LNCAP (cell line): ENCODE data around the gene HOXA5.

Experiments used
- TF ChIP-seq, protein P1 (sequence below): fragments of 450-650 bp; IDR thresholded peaks from 2 replicates; pipeline ENCODE4 v1.5.1; 2017; ENCODE audit warnings: mild to moderate bottlenecking

HOXA5 gene

DNA sequence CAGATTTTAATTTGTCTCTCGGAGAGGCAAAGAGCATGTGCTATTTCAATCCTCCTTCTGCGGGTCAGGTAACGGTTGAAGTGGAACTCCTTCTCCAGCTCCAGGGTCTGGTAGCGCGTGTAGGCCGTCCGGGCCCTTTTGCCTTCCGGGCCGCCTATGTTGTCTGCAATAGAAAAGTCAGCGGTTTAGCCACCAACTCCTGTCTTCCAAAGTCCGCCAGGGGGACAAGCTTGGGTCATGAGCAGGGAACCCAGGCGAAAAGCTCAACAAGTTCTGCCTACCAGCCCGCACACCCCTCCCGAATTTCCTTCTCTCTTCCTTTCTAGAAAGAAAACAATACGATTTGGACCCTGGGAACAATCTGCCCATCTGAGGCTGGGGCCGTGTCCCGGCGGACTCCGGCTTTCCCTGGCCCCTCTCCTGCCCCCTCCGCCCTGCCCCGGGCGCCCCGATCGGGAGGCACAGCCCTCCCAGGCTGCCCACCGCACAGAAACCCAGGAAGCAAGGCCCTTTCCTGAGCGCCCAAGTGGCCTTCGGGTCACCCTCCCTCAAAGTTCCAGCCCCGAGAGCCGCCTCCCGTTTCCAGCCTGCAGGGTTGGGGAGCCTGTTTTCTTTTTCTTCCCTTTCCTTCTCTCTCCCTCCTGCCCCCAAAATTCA is 1.4 kb downstream of the HOXA5 start:
- TF ChIP-seq, protein P1, sequence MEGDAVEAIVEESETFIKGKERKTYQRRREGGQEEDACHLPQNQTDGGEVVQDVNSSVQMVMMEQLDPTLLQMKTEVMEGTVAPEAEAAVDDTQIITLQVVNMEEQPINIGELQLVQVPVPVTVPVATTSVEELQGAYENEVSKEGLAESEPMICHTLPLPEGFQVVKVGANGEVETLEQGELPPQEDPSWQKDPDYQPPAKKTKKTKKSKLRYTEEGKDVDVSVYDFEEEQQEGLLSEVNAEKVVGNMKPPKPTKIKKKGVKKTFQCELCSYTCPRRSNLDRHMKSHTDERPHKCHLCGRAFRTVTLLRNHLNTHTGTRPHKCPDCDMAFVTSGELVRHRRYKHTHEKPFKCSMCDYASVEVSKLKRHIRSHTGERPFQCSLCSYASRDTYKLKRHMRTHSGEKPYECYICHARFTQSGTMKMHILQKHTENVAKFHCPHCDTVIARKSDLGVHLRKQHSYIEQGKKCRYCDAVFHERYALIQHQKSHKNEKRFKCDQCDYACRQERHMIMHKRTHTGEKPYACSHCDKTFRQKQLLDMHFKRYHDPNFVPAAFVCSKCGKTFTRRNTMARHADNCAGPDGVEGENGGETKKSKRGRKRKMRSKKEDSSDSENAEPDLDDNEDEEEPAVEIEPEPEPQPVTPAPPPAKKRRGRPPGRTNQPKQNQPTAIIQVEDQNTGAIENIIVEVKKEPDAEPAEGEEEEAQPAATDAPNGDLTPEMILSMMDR, result no peak

DNA sequence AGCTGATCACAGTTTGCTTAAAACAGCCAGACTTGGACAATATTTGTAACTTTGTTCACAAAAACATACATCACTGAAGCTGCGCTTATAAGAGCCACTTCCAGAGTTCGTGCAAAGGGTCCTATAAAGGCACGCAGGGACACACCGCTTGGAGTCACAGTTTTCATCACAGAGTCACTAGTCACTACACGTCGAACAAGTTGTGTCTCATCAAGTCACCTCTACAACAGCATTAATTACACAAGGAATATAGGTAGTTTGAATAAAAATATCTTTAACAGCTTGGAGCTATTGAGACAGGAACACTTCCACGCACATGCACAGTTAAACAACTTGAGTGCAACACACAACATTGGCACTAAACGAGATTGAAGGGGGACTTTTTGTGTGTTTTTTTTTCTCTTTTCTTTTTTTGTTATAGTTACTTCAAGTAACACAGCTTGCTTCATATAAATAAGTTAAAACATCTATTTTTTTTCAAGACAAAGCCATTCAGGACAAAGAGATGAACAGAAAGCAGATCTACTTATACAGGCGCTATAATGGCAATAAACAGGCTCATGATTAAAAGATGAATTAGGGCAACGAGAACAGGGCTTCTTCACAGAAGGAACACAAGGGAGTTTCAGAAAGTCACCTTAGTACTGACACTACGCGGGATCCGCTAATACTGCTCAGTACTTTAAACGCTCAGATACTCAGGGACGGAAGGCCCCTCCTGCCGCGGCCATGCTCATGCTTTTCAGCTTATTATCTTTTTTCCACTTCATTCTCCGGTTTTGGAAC is 2.2 kb downstream of the HOXA5 start:
- TF ChIP-seq, protein P1, result no peak

DNA sequence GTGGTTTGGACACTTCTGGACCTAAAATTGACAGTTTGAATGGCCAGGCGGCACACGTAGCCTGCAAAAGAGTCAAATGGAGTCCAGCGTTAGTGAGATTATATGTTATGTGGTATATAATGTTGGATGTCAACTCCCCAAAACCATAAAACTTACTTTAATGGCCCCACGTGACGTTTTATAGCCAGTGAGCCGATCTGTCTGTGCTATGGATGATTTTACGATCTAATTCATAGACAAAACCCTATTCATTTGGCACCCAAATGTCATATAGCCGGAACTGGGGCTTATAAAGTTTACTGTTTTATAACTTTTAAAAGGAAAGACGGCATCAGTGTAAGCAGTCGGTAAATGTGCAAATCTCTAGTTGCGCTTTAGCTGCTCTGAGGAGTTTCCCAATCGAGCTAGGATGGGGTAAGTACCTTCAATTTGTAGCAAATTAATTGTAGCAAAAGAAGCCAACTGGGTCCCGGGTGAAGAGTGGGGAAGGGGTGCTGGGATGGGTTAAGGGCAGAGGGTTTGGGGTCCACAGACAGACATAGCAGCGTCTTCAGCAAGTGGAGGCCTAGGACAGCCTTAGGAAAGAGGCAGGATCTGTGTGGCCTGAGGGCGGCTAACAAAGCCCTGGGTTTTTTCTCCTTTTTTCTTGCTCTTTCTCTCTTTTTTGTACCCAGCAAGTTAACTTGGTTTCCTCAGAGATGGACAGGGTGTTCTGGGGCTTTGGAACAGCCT is 3.2 kb downstream of the HOXA5 start:
- TF ChIP-seq, protein P1, result no peak

DNA sequence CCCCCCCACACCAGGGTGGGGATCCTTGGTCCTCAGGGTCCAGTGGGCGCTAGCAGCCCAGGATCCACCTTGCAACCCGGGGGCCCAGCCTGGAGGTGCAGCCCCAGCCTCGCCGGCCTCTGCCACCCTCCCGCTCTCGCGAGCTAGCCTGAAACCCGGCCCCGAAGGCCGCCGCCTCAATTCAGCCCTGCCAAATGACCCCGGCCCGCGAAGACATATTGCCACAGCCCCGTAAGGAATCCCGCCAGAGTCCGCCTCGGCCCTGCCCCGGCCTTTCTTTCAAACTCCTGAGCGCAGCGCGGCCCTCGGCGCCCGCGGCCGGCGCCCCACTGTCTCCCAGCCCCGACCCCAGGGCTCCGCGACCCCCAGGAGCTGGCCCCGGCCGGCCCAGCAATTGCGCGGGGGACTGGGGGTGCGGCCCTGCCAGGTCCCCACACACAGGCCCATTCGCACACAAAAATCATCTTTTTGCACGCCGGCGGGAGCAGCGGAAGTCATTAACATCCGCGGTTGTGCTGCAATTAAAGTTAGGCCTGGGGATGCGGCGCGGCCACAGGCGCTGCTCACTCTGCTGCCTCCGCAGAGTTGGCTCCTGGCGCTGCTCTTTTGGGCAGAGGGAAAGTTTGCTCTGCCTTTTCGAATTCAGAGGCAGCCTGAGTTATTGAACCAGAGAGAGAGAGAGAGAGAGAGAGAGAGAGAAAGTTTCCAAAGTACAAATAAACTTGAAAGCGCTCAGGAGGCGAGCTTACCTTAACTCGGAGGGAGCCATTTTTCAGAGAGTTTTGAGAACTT is 4.0 kb downstream of the HOXA5 start:
- TF ChIP-seq, protein P1, result no peak

DNA sequence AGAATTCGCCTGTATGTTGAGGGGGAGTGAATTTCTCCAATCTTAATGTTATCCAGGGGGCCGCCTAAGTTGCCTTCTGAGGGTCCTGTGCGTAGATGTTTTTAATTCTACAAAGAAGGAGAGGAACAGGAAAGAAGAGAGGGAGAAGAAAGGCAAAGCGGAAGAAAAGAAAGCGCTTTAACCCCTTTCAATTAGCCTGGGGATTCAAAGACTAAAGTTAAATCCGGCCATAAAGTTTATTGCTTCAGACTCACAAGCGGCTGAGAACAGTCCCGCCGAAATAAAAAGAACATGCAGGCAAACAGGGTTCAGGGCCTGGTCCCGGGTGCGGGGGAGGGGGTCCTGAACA is 4.5 kb downstream of the HOXA5 start:
- TF ChIP-seq, protein P1, result no peak

DNA sequence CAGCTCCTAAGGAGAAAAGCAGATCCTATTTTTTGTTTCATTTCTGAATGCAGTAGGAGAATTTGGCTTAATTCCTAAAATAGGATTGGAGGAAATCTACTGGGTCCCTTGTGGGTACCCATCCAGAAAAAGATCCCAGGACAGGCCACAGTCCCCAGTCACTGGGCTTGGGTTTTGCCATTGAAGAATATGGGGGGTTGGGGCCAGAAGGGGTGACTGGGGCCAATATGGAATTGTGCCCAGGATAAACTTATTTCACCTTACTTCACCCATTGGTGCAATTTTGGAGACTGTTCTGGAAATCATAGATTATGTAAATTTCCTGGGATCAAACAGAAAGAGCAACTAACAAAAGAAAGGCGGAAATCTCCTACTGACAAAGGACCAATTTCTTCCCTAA is 5.0 kb downstream of the HOXA5 start:
- TF ChIP-seq, protein P1, result no peak

DNA sequence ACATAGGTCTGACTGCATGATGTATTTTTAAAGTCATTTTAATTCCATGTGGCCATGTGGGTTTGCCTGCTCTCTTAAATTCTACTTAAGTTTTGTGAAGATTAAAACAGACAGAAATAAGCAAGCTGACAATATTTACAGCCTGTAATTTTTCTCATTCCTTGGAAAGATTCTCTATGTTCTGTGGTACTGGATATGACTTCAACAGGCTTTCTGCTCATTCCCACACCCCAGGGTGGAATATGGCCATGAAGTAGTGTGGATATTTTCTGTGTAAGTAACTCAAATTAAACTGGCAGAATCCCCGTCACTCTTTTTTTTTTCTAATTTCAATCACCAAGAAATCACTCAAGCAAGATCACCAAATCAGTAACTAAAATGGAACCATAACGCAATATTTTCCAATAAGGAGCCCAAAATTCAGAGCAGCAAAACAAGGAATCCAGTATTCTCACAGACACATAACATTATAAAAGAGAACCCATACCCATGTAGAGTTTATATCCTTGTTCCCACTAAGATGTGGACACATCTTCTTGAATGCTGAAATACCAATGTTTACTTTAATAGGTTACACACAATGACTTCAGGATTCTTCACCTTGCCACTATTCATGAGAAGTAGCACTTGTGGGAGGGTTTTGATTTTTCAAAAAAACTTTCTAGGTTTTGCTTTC is 5.7 kb downstream of the HOXA5 start:
- TF ChIP-seq, protein P1, result no peak
